ENCODE data around the gene OR4D5. TPM values are rescaled to one million over a fixed set of nuclear protein-coding genes. Genes with fewer than 3 reads are reported as not detected.

The OR4D5 gene
- total RNA-seq, 1 donor from 2014 or later, result not detected

DNA sequence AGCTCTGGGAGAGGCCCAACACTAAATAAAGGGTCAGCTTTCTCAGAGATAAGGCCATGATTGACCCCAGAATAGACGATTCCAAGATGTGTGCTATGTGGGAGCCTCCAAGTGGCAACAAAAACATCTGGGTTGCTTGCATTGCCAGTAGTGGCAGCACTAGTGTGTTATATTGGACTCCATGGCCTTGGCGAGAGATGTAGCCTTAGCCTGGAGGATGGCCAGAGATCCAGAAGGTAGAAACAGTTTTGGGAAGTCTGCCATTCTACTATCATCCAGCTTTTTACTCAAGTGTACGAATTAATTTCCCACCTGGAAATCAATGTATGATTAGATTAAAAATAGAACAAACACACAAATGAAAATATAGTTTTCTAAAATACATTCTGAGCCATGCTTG, 34.5 kb upstream of the OR4D5 start:
- no peak for ATAC-seq (ENCODE audit: low read depth)
- Mint-ChIP-seq H3K27ac (no peak overlapping the region), H3K27me3 (peaks cover 2% of the 10 kb centered on the region), H3K9me3 (no peaks in the 10 kb centered on the region), H3K36me3 (ENCODE audit: low read depth) (no peaks in the 10 kb centered on the region), H3K4me1 (no peaks in the 10 kb centered on the region), H3K4me3 (no peak overlapping the region)
- CTCF ChIA-PET, result no interaction called here
- POLR2A ChIA-PET, result no interaction called here
- DNase-seq, result no peak
- TF ChIP-seq, protein P1, sequence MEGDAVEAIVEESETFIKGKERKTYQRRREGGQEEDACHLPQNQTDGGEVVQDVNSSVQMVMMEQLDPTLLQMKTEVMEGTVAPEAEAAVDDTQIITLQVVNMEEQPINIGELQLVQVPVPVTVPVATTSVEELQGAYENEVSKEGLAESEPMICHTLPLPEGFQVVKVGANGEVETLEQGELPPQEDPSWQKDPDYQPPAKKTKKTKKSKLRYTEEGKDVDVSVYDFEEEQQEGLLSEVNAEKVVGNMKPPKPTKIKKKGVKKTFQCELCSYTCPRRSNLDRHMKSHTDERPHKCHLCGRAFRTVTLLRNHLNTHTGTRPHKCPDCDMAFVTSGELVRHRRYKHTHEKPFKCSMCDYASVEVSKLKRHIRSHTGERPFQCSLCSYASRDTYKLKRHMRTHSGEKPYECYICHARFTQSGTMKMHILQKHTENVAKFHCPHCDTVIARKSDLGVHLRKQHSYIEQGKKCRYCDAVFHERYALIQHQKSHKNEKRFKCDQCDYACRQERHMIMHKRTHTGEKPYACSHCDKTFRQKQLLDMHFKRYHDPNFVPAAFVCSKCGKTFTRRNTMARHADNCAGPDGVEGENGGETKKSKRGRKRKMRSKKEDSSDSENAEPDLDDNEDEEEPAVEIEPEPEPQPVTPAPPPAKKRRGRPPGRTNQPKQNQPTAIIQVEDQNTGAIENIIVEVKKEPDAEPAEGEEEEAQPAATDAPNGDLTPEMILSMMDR (IDR thresholded peaks at IDR 0.05), result no peak
- intact Hi-C loops (cut with micrococcal nuclease), result no loop called here

DNA sequence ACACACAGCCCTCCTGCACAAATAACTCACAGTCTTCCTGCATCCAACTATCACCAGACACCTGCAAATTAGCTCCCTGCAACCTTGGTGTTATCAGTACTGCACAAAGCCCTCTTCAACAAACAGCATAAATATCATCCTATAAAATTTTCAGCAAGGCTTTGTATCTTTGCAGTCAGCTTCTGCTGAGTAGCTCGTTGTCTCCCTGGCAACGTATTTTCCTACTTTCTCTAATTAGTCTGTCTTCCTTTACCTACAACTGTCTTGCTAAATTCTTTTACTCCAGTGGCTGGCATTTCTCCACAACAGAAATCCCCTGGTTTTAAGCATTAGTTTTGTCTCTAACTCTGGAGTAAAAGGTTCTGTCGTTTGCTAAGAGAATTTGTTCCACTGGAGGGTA, 33.6 kb upstream of the OR4D5 start:
- no peaks in the 10 kb centered on the region for H3K36me3 Mint-ChIP-seq (ENCODE audit: low read depth)
- no peak overlapping the region for H3K4me3 Mint-ChIP-seq
- ChIA-PET CTCF (no interaction called here), POLR2A (no interaction called here)
- no peak for DNase-seq
- peaks cover under 1% of the 10 kb centered on the region for H3K27me3 Mint-ChIP-seq
- ATAC-seq (ENCODE audit: low read depth), result no peak
- no peaks in the 10 kb centered on the region for H3K9me3 Mint-ChIP-seq
- H3K4me1 Mint-ChIP-seq, result no peaks in the 10 kb centered on the region
- TF ChIP-seq, protein P1 (IDR thresholded peaks at IDR 0.05), result no peak
- H3K27ac Mint-ChIP-seq, result no peak overlapping the region
- intact Hi-C loops (cut with micrococcal nuclease), result no loop called here

DNA sequence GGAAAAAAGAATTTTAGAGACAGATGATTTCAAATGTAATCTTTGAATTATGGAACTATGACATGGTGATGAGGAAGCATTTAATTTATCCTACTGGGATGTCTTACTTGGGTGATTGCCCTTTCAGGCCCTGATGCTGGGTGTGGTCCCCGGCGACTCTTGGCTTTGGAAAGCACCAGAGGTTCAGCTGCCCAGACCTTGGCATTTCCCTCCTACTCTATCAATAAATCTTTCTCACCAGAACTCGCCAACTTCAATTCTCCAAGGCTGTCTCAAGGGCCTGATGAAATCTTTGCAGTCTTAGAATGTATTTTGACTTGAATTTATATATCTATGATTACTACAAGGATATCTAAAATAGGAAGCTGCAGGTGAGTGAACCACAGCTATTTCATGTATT, 18.5 kb upstream of the OR4D5 start:
- Mint-ChIP-seq H3K4me1 (no peaks in the 10 kb centered on the region), H3K9me3 (peaks cover 4% of the 10 kb centered on the region), H3K36me3 (ENCODE audit: low read depth) (no peaks in the 10 kb centered on the region), H3K27ac (no peak overlapping the region), H3K4me3 (no peak overlapping the region), H3K27me3 (no peaks in the 10 kb centered on the region)
- ChIA-PET POLR2A (no interaction called here), CTCF (no interaction called here)
- TF ChIP-seq, protein P1 (IDR thresholded peaks at IDR 0.05), result no peak
- ATAC-seq (ENCODE audit: low read depth) (no peak), DNase-seq (no peak)
- intact Hi-C loops (cut with micrococcal nuclease), result no loop called here

- Mint-ChIP-seq H3K9me3 (peaks cover 4% of the 10 kb centered on the region), H3K4me3 (no peak overlapping the region), H3K4me1 (no peaks in the 10 kb centered on the region), H3K27ac (no peak overlapping the region), H3K36me3 (ENCODE audit: low read depth) (no peaks in the 10 kb centered on the region), H3K27me3 (no peaks in the 10 kb centered on the region)
- ATAC-seq (ENCODE audit: low read depth) (no peak), DNase-seq (no peak)
- TF ChIP-seq, protein P1 (IDR thresholded peaks at IDR 0.05), result no peak
- POLR2A ChIA-PET, result no interaction called here
- intact Hi-C loops (cut with micrococcal nuclease), result no loop called here
- CTCF ChIA-PET, result no interaction called here
Measured at GRCh38 chr11:123924027-123924426, 15.4 kb upstream of the OR4D5 start.

- no peak for ATAC-seq (ENCODE audit: low read depth)
- intact Hi-C loops (cut with micrococcal nuclease), result no loop called here
- Mint-ChIP-seq H3K4me3 (no peak overlapping the region), H3K4me1 (no peaks in the 10 kb centered on the region), H3K27ac (no peak overlapping the region), H3K9me3 (peaks cover 4% of the 10 kb centered on the region), H3K27me3 (peaks cover 2% of the 10 kb centered on the region), H3K36me3 (ENCODE audit: low read depth) (no peaks in the 10 kb centered on the region)
- CTCF ChIA-PET, result no interaction called here
- TF ChIP-seq, protein P1 (IDR thresholded peaks at IDR 0.05), result no peak
- DNase-seq, result no peak
- POLR2A ChIA-PET, result no interaction called here
Measured at GRCh38 chr11:123942413-123942812, 3.0 kb downstream of the OR4D5 start.
